Loucy (cell line): ENCODE results near the gene WDR64.
"Not testable (repeated sequence)": the region's sequence is repeated elsewhere in the genome, so short reads cannot be mapped to it uniquely, and the experiment has no call there.

Experiments
- H2AFZ ChIP-seq: fragments of 200-600 bp; sonication (generic); 2 replicates; pipeline ENCODE4 v1.6.0; 2016; ENCODE audit warnings: antibody characterized with exemption, mild to moderate bottlenecking, low read length, moderate library complexity
- H3F3A ChIP-seq: fragments of 200-600 bp; 2 replicates; pipeline ENCODE4 v1.6.0; 2016; ENCODE audit warnings: antibody characterized with exemption, low read depth, mild to moderate bottlenecking
- H3K27me3 ChIP-seq: fragments of 200-600 bp; sonication (generic); 2 replicates; pipeline ENCODE4 v1.6.1; 2014; ENCODE audit warnings: low read length, mild to moderate bottlenecking; ENCODE audit not compliant: insufficient read depth, poor library complexity, severe bottlenecking
- H3K36me3 ChIP-seq: fragments of 200-600 bp; sonication (generic); 2 replicates; pipeline ENCODE4 v1.6.1; 2016; ENCODE audit warnings: low read length; ENCODE audit not compliant: insufficient read depth
- H3K4me1 ChIP-seq: fragments of 200-600 bp; sonication (generic); 2 replicates; pipeline ENCODE4 v1.5.1; 2014; ENCODE audit warnings: low read length, mild to moderate bottlenecking; ENCODE audit not compliant: insufficient read depth, poor library complexity, severe bottlenecking
- H3K4me2 ChIP-seq: fragments of 200-600 bp; sonication (generic); 2 replicates; pipeline ENCODE4 v1.6.0; 2014; ENCODE audit warnings: antibody characterized with exemption, low read length, low read depth, mild to moderate bottlenecking; ENCODE audit not compliant: poor library complexity, severe bottlenecking
- H3K4me3 ChIP-seq: fragments of 200-600 bp; sonication (generic); 2 replicates; pipeline ENCODE4 v1.5.1; 2014; ENCODE audit warnings: low read length, mild to moderate bottlenecking, mixed read lengths; ENCODE audit not compliant: poor library complexity, severe bottlenecking
- H3K79me2 ChIP-seq: fragments of 200-600 bp; sonication (generic); 2 replicates; pipeline ENCODE4 v1.6.1; 2014; ENCODE audit warnings: low read length; ENCODE audit not compliant: insufficient read depth
- H3K9ac ChIP-seq: fragments of 200-600 bp; sonication (generic); 2 replicates; pipeline ENCODE4 v1.6.0; 2014; ENCODE audit warnings: mild to moderate bottlenecking, low read depth, low read length, moderate library complexity; ENCODE audit not compliant: poor library complexity, severe bottlenecking
- H3K9me2 ChIP-seq: fragments of 200-600 bp; sonication (generic); replicated peaks from 2 replicates; pipeline ENCODE4 v1.6.1; 2016; ENCODE audit warnings: low read depth, low read length, mixed read lengths
- H3K9me3 ChIP-seq: fragments of 200-600 bp; sonication (generic); 2 replicates; pipeline ENCODE4 v1.6.1; 2014; ENCODE audit warnings: mild to moderate bottlenecking, antibody characterized with exemption, low read length, low read depth; ENCODE audit not compliant: insufficient read depth
- H4K20me1 ChIP-seq: fragments of 200-600 bp; sonication (generic); 2 replicates; pipeline ENCODE4 v1.6.0; 2014; ENCODE audit warnings: antibody characterized with exemption, low read length, mild to moderate bottlenecking; ENCODE audit not compliant: insufficient read depth, poor library complexity, severe bottlenecking
- CTCF ChIP-seq: fragments of 200-600 bp; sonication (generic); conservative IDR thresholded peaks from 2 replicates; pipeline ENCODE4 v1.5.1; 2014; ENCODE audit warnings: mild to moderate bottlenecking, antibody characterized with exemption, low read length
- EZH2phosphoT487 ChIP-seq: fragments of 200-600 bp; IDR thresholded peaks from 2 replicates; pipeline ENCODE4 v1.6.1; 2018; ENCODE audit warnings: antibody characterized with exemption, mild to moderate bottlenecking, moderate library complexity, borderline replicate concordance

WDR64 gene

DNA sequence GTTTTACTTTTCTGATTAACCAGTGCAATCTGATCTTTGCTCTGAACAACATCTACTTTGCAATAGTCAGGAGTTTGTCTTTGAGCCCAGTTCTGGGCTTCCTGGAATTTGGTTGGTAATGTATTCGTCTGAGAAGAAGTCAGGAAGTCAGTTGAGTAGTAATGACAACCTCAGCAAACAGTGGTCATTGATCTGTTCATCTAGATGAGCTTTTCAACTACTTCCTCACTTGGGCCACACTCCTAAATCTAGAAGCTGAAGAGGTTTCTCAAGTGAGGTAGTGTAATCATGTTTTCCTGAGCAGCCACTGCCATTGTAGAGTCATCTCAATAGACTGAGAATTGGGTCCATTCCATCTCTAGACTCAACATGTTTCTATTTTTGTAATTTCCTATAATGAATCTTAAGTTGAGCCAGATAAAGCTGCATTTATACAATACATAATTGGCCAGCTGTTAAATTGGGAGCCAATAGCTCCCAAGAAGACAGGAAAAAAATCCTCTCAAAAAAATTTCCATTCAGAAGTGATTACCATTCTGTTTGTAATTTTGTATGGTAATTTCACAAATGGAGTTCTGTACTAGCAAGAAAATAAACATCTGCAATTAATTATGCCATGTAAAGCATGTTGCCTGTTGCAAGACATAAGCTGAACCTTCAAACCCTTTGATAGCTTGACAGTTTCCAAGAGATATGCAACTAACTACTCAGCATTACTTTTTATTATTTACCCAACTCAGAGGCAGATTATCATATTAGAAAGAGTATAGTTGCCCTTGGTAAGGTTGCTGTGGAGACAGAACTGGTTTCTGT is 49.6 kb downstream of the WDR64 start:
- Histone ChIP-seq H4K20me1 (no peaks in the 10 kb centered on the region), H3K36me3 (no peaks in the 10 kb centered on the region), H2AFZ (no peak overlapping the region), H3K4me2 (no peak overlapping the region), H3K4me1 (no peaks in the 10 kb centered on the region), H3K9me3 (no peaks in the 10 kb centered on the region), H3F3A (no peaks in the 10 kb centered on the region), H3K4me3 (no peak overlapping the region), H3K27me3 (no peaks in the 10 kb centered on the region), H3K9me2 (no peaks in the 10 kb centered on the region), H3K79me2 (no peaks in the 10 kb centered on the region), H3K9ac (no peak overlapping the region)
- no peak for TF ChIP-seq CTCF
- TF ChIP-seq EZH2phosphoT487, result no peak

DNA sequence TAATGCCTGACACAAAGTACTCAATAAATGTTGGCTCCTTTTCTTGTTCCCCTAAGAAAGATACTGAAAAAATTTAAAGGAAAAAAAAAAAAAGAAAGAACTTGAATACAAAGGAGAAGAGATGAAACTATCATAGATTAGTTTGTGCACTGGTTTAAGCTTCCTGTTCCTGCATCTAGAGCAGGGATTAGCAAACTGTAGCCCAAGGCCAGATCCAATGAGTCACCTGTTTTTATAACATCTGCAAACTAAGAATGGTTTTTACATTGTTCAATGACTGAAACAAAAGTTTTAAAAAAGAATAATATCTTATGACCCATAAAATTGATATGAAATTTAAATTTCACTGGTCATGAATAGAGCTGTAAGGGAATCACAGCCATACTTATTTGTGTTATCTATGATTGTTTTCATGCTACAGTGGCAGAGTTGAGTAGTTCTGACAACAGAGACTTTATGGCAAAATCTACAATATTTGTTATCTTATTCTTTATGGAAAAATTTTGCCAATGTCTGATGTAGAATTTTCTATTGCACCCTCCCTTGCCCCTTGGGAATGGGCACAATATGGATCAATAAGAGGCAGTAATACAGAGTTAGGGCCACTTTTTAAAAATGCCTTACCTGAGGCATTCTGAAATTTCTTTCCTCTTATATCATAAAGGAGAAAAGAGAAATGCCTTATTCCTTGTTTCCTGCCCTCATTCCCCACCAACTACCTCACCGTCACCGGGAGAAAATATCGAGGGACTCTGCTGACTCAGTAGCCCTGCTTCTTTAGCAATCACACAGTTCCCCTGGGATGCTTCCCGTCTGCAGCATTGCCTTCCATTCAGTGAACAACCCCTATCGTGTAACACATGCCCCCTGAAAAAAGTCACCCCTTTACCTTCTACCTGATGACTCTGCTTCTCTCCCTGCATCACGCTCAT is 50.6 kb downstream of the WDR64 start:
- no peak overlapping the region for H3K4me2 ChIP-seq
- H3K9ac ChIP-seq, result no peak overlapping the region
- H3K4me1 ChIP-seq, result no peaks in the 10 kb centered on the region
- H3K27me3 ChIP-seq, result no peaks in the 10 kb centered on the region
- no peaks in the 10 kb centered on the region for H3K79me2 ChIP-seq
- H2AFZ ChIP-seq, result no peak overlapping the region
- no peak for TF ChIP-seq CTCF
- no peak for TF ChIP-seq EZH2phosphoT487
- no peak overlapping the region for H3K4me3 ChIP-seq
- H4K20me1 ChIP-seq, result no peaks in the 10 kb centered on the region
- H3K9me3 ChIP-seq, result no peaks in the 10 kb centered on the region
- no peaks in the 10 kb centered on the region for H3K36me3 ChIP-seq
- no peaks in the 10 kb centered on the region for H3K9me2 ChIP-seq
- H3F3A ChIP-seq, result no peaks in the 10 kb centered on the region

GRCh38 chr1:241703739-241704138 is 51.7 kb downstream of the WDR64 start:
- not testable (repeated sequence) for H3K27me3 ChIP-seq, H2AFZ ChIP-seq, H3K36me3 ChIP-seq, H3K9me2 ChIP-seq, H3K9me3 ChIP-seq, H3F3A ChIP-seq, H4K20me1 ChIP-seq, H3K4me1 ChIP-seq, H3K4me3 ChIP-seq, H3K79me2 ChIP-seq, H3K9ac ChIP-seq, H3K4me2 ChIP-seq
